ENCODE results near the gene PGM2.

The PGM2 gene

DNA sequence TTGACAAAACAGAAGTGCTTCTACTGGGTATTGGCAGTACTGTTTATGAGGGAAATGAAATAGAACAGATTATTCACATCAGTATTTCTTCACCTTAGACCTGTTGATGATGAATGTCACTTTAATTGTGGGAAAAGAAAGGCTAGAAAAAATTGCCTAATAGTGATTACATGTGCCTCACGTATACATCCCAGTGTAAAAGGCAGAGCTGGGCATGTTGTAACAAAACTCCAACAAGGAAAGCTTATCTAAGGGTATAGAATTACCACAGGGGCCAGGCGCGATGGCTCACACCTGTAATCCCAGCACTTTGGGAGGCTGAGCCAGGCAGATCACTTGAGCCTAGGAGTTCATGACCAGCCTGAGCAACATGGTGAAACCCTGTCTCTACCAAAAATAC, 4.2 kb downstream of the PGM2 start:
- DNase-seq (ENCODE audit: insufficient read length, low spot score) (no peak), FAIRE-seq (no peak)
- TF ChIP-seq, protein P1, sequence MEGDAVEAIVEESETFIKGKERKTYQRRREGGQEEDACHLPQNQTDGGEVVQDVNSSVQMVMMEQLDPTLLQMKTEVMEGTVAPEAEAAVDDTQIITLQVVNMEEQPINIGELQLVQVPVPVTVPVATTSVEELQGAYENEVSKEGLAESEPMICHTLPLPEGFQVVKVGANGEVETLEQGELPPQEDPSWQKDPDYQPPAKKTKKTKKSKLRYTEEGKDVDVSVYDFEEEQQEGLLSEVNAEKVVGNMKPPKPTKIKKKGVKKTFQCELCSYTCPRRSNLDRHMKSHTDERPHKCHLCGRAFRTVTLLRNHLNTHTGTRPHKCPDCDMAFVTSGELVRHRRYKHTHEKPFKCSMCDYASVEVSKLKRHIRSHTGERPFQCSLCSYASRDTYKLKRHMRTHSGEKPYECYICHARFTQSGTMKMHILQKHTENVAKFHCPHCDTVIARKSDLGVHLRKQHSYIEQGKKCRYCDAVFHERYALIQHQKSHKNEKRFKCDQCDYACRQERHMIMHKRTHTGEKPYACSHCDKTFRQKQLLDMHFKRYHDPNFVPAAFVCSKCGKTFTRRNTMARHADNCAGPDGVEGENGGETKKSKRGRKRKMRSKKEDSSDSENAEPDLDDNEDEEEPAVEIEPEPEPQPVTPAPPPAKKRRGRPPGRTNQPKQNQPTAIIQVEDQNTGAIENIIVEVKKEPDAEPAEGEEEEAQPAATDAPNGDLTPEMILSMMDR (IDR thresholded peaks at IDR 0.05; ENCODE audit: insufficient read depth, missing control alignments), result no peak

DNA sequence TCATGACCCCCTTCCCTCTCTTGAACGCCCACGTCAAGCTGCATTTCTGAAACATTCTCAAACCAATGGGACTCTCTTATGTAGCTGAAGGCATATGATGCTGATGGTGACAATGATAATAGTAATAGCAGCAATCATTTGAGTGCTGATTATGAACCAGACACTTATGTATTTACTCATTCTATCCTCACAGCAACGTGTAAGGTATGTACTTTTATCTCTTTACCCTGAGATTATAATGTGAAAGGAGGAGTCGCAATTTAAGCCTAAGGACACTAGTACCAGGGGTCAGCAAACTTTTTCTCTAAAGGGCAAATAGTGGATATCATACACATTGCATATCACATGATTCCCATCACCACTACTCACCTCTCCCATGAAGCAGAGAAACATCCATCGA, 8.5 kb downstream of the PGM2 start:
- DNase-seq (ENCODE audit: insufficient read length, low spot score), result no peak
- TF ChIP-seq, protein P1 (IDR thresholded peaks at IDR 0.05; ENCODE audit: insufficient read depth, missing control alignments), result no peak
- no peak for FAIRE-seq

DNA sequence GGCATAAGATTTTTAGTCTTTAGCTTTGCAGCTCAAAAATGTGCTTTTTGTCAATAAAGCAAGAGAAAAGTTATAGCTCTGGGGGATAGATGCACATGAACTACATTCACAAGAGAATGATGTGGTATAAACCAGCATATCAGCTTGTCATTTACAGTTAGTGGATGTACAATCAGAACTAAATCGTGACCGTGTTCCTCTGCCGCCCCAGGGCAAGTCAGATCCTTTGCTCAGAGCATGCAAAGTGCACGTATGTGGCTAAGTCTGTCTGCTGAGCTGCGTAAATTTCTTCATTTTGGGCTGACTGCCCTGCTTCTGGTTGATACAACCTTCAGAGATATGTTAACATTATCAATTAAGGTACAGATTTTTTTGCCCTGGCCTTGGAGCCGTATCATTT, 9.3 kb downstream of the PGM2 start:
- FAIRE-seq (no peak), DNase-seq (ENCODE audit: insufficient read length, low spot score) (no peak)
- TF ChIP-seq, protein P1 (IDR thresholded peaks at IDR 0.05; ENCODE audit: insufficient read depth, missing control alignments), result no peak

DNA sequence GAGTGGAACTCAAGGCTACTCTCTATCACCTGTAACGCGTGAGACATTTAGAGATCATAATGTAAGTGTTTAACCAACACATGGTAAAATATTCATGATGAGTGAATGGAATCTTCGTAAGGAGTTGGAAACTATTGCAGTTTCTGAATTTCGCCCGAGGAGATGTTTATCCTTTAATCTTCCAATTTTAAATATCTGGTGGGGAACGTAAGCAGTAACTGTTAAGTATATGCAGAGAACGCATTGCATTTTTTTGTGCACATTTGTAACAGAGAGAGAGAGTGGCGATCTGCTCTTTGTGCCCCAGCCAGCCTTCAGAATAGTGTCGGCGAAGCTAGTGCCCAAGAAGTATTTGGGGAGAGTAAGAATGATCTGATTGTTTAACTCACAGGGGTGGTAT, 9.8 kb downstream of the PGM2 start:
- DNase-seq (ENCODE audit: insufficient read length, low spot score), result no peak
- TF ChIP-seq, protein P1 (IDR thresholded peaks at IDR 0.05; ENCODE audit: insufficient read depth, missing control alignments), result no peak
- no peak for FAIRE-seq

DNA sequence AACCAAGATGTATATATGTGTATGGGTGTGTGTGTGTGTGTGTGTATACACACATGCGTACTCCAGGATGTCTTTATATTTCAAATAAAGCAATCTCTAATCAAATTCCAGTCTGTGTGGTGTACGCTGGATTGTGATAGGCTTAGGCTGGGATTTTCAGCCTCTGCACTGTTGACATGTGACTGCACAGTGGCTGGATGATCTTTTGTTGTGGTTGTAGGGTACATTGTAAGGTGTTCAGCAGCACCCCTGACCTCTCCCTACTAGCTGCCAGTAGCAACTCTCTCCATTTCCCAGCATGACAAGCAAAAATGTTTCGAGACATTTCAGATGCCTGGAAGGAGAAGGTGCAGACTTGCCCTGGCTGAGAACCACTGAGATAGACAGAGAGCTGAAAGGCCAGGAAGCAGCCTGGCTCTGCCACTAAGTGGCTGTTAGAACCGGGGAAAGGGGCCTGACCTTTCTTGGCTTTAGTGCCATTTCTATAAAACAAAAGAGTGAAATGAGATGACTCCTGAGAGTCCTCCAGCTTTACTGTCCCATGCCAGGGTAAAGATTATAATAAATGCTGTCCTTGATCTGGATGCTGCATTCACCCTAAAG, 10.5 kb downstream of the PGM2 start:
- TF ChIP-seq, protein P1 (IDR thresholded peaks at IDR 0.05; ENCODE audit: insufficient read depth, missing control alignments), result no peak
- no peak for DNase-seq (ENCODE audit: insufficient read length, low spot score)
- no peak for FAIRE-seq

DNA sequence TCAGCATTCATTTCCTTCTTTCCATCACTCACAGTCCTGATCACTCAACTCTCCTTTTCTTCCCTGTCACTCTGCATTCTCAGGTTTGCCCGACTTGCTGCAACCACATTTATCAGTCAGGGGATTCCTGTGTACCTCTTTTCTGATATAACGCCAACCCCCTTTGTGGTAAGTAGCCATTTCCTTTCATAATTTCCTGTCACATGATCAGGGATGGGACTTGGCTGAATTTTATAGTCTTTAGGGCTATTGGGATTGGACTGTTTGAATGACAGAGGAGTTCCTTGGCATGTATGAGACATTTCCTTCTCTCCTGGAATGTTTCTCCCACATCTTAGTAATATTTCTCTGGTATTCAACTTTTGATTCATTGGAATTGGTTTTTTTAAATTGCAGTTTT, 11.0 kb downstream of the PGM2 start:
- TF ChIP-seq, protein P1 (IDR thresholded peaks at IDR 0.05; ENCODE audit: insufficient read depth, missing control alignments), result no peak
- no peak for FAIRE-seq
- no peak for DNase-seq (ENCODE audit: insufficient read length, low spot score)

DNA sequence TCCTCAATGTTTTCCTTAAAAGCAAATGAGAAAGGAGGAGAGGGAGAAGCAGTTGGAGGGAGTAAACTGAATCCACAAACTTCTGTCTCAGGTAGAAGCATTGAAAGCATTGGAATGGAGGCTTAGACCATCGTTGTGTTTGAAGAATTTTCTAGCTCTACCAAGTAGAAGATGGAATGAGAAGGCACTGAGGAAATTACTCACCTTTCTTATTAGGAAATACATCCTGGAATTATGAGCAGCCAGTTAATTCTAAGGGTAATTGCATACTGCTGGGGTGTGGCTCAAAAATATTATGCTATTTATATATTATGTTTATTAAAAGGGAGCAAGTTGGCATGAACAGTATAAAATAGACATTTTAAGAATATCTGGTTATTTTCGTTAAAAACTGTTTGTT, 12.9 kb downstream of the PGM2 start:
- no peak for DNase-seq (ENCODE audit: insufficient read length, low spot score)
- TF ChIP-seq, protein P1 (IDR thresholded peaks at IDR 0.05; ENCODE audit: insufficient read depth, missing control alignments), result no peak
- FAIRE-seq, result no peak
